Gastrocnemius medialis (tissue), 4 donors: ENCODE data around the gene SETD1A.

Experiments
- POLR2A ChIP-seq, 2 donors: fragments of 450-650 bp; IDR thresholded peaks; one replicate each; pipeline ENCODE4 v1.6.1; 2017; ENCODE audit warnings: antibody characterized with exemption in 2 of 2, mild to moderate bottlenecking in 2 of 2, moderate library complexity in 2 of 2
- TF ChIP-seq, protein P1 (sequence below), 5 experiments: fragments of 450-650 bp in 3 of 5; fragments of 200-600 bp in 2 of 5; sonication (generic) in 2 of 5; IDR thresholded peaks in 4 of 5; conservative IDR thresholded peaks in 1 of 5; 1 replicate in 4 of 5; 2 replicates in 1 of 5; pipeline ENCODE4 v1.5.1; 2016 to 2019; ENCODE audit warnings: antibody characterized with exemption in 5 of 5, mild to moderate bottlenecking in 3 of 5, moderate library complexity in 3 of 5

DNA sequence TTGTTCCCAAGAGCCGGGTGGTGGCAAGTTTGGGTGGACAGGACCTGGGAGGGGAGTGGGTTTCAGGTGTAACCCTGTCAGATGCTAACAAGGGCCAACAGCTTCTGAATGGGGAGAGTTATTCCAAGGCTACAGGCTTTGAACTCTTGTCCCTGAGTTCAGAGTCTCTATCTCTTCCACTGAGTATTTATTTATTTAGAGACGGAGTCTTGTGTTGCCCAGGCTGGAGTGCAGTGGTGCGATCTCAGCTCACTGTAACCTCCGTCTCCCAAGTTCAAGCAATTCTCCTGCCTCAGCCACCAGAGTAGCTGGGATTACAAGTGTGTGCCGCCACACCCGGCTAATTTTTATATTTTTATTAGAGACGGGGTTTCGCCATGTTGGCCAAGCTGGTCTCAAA, 2.6 kb upstream of the SETD1A start:
- TF ChIP-seq, protein P1, sequence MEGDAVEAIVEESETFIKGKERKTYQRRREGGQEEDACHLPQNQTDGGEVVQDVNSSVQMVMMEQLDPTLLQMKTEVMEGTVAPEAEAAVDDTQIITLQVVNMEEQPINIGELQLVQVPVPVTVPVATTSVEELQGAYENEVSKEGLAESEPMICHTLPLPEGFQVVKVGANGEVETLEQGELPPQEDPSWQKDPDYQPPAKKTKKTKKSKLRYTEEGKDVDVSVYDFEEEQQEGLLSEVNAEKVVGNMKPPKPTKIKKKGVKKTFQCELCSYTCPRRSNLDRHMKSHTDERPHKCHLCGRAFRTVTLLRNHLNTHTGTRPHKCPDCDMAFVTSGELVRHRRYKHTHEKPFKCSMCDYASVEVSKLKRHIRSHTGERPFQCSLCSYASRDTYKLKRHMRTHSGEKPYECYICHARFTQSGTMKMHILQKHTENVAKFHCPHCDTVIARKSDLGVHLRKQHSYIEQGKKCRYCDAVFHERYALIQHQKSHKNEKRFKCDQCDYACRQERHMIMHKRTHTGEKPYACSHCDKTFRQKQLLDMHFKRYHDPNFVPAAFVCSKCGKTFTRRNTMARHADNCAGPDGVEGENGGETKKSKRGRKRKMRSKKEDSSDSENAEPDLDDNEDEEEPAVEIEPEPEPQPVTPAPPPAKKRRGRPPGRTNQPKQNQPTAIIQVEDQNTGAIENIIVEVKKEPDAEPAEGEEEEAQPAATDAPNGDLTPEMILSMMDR (IDR thresholded peaks at IDR 0.05 in 4 of 5, conservative IDR thresholded peaks at IDR 0.05 in 1 of 5) = no peak
- no peak for TF ChIP-seq POLR2A (IDR thresholded peaks at IDR 0.05)
